RWPE1 (cell line): ENCODE results near the gene CCDC9B.
A peak's percentile ranks its signal among the peaks of the same experiment; 100 is the strongest.

ENCODE experiments used
- CTCF ChIA-PET: fragments of 350-600 bp; sonication (Branson Sonifier 250); formaldehyde crosslinking; extraction: SDS; loops from one replicate; lab custom pipeline; 2021; lab: Yijun Ruan, JAX
- POLR2A ChIA-PET: fragments of 400-600 bp; formaldehyde crosslinking; extraction: SDS; loops from one replicate; lab custom pipeline; 2020; ENCODE audit warnings: antibody characterized with exemption; ENCODE audit not compliant: low non-redundant PET; lab: Yijun Ruan, JAX
- DNase-seq: peaks from one replicate; pipeline ENCODE4 v3.0.0; 2012; ENCODE audit warnings: low spot score
- H3K27ac ChIP-seq: fragments of 450-650 bp; 2 replicates; pipeline ENCODE4 v1.5.1; 2017
- CTCF ChIP-seq: fragments of 450-650 bp; conservative IDR thresholded peaks from 2 replicates; pipeline ENCODE4 v1.5.1; 2017; ENCODE audit warnings: low read depth, mild to moderate bottlenecking

CCDC9B gene

GRCh38 chr15:40295297-40295696 is 45.4 kb downstream of the CCDC9B start:
- CTCF ChIA-PET = interaction anchor here (0.9 kb wide), 1 partner anchor 16 kb away, joined by 3 read pairs; no protein-coding TSS in a partner anchor
- no peak for TF ChIP-seq CTCF
- H3K27ac ChIP-seq = no peak overlapping the region
- DNase-seq = no peak
- POLR2A ChIA-PET = no interaction called here

GRCh38 chr15:40293905-40294895 is 46.5 kb downstream of the CCDC9B start:
- no peak overlapping the region for H3K27ac ChIP-seq
- CTCF ChIA-PET = interaction anchor here (0.9 to 1.5 kb wide), 3 partner anchors 15 to 73 kb away, joined by 3 to 5 read pairs (median 3); no protein-coding TSS in a partner anchor
- DNase-seq = no peak
- no peak for TF ChIP-seq CTCF
- POLR2A ChIA-PET = no interaction called here

GRCh38 chr15:40293006-40293405 is 47.7 kb downstream of the CCDC9B start:
- TF ChIP-seq CTCF = no peak
- ChIA-PET POLR2A (interaction anchor here (0.6 kb wide), 1 partner anchor 44 kb away, joined by 3 read pairs; no protein-coding TSS in a partner anchor), CTCF (interaction anchor here (0.6 to 1.5 kb wide), 5 partner anchors 18 to 129 kb away, joined by 3 to 6 read pairs (median 3); no protein-coding TSS in a partner anchor)
- no peak for DNase-seq
- H3K27ac ChIP-seq = no peak overlapping the region

- no peak for TF ChIP-seq CTCF
- ChIA-PET POLR2A (no interaction called here), CTCF (interaction anchor here (1.0 to 1.5 kb wide), 2 partner anchors 17 to 75 kb away, joined by 5 to 6 read pairs; no protein-coding TSS in a partner anchor)
- no peak for DNase-seq
- H3K27ac ChIP-seq = no peak overlapping the region
Measured at GRCh38 chr15:40292246-40292645, 48.5 kb downstream of the CCDC9B start.

- peak; percentile 71 for DNase-seq
- CTCF ChIA-PET = interaction anchor here (0.5 to 1.8 kb wide), 9 partner anchors 10 to 1653 kb away, joined by 3 to 5 read pairs (median 3); partner anchors contain the start of gene PLCB2
- no peak for TF ChIP-seq CTCF
- H3K27ac ChIP-seq = peak overlapping the region; percentile 20; the same call in 1 of the 2 replicates
- POLR2A ChIA-PET = interaction anchor here (0.9 kb wide), 1 partner anchor 16 kb away, joined by 3 read pairs; no protein-coding TSS in a partner anchor
Measured at GRCh38 chr15:40290918-40291574, 49.7 kb downstream of the CCDC9B start.

GRCh38 chr15:40290545-40290917 is 50.2 kb downstream of the CCDC9B start:
- ChIA-PET POLR2A (interaction anchor here (0.9 kb wide), 1 partner anchor 16 kb away, joined by 3 read pairs; no protein-coding TSS in a partner anchor), CTCF (interaction anchor here (0.5 to 1.8 kb wide), 7 partner anchors 11 to 133 kb away, joined by 3 to 18 read pairs (median 3); no protein-coding TSS in a partner anchor)
- no peak for DNase-seq

More at GRCh38 chr15:40290545-40290917, 50.2 kb downstream of the CCDC9B start:
- no peak overlapping the region for H3K27ac ChIP-seq
- no peak for TF ChIP-seq CTCF
